Prostate gland (tissue), 2 donors: ENCODE measurements around the gene CAPZB. TPM values are rescaled to one million over a fixed set of nuclear protein-coding genes. Genes with fewer than 3 reads are reported as not detected.
A peak's percentile ranks its signal among the peaks of the same experiment; 100 is the strongest.

Experiments used
- DNase-seq: peaks from one replicate; pipeline ENCODE4 v3.0.0-alpha.2; 2019; ENCODE audit warnings: low spot score
- H3K27ac ChIP-seq, 2 donors: fragments of 200-600 bp; sonication (generic); 2 replicates each; pipeline ENCODE4 v1.5.1; 2017 to 2019
- H3K27me3 ChIP-seq: fragments of 200-600 bp; sonication (generic); replicated peaks from 2 replicates; pipeline ENCODE4 v1.5.1; 2019; ENCODE audit not compliant: insufficient read depth
- H3K36me3 ChIP-seq, 2 donors: fragments of 200-600 bp; sonication (generic); 1 replicate in 1 of 2; 2 replicates in 1 of 2; pipeline versions ENCODE4 v1.5.1 to v1.8.1; 2017 to 2019
- H3K4me1 ChIP-seq: fragments of 200-600 bp; sonication (generic); replicated peaks from 2 replicates; pipeline ENCODE4 v1.5.1; 2019
- H3K4me3 ChIP-seq, 2 donors: fragments of 200-600 bp; sonication (generic); 2 replicates each; pipeline ENCODE4 v1.5.1; 2017 to 2019
- H3K9me3 ChIP-seq: fragments of 200-600 bp; sonication (generic); 2 replicates; pipeline ENCODE4 v1.5.1; 2017
- CTCF ChIP-seq, 4 experiments: fragments of 200-600 bp in 2 of 4; fragments of 450-650 bp in 2 of 4; sonication (generic) in 2 of 4; IDR thresholded peaks; 1 replicate in 3 of 4; 2 replicates in 1 of 4; pipeline ENCODE4 v1.5.1; 2016 to 2019; ENCODE audit warnings: antibody characterized with exemption in 4 of 4, mild to moderate bottlenecking in 2 of 4, moderate library complexity in 2 of 4
- POLR2A ChIP-seq: fragments of 450-650 bp; IDR thresholded peaks from one replicate; pipeline ENCODE4 v1.6.1; 2016; ENCODE audit warnings: antibody characterized with exemption, mild to moderate bottlenecking
- POLR2AphosphoS5 ChIP-seq: sonication (generic); formaldehyde crosslinking; IDR thresholded peaks from one replicate; pipeline ENCODE4 v1.6.1; 2017; ENCODE audit warnings: antibody characterized with exemption
- WGBS: methylation state at CpG from one replicate; pipeline ENCODE4 v1.1.5; 2018; 5-methylcytosine and 5-hydroxymethylcytosine counted together
- intact Hi-C: fragments of 100-400 bp; cut with DNase I; formaldehyde crosslinking; loops from one replicate; pipeline ENCODE4 v1.14.2; 2022
- total RNA-seq, 2 donors: library from RNA; depleted of rRNA; stranded (reverse); fragments of >200 nt; gene quantifications; one replicate each; pipeline ENCODE4 v1.1.0, GENCODE V29; 2016

The CAPZB gene
- total RNA-seq, 2 donors from 2014 or later, result 139 to 150 TPM

GRCh38 chr1:19358710-19359109 is 126.6 kb downstream of the CAPZB start:
- TF ChIP-seq POLR2AphosphoS5, result no peak
- no peak for TF ChIP-seq CTCF (IDR thresholded peaks at IDR 0.05)
- no peak for TF ChIP-seq POLR2A

GRCh38 chr1:19357299-19357986 is 127.9 kb downstream of the CAPZB start:
- intact Hi-C loops, result no loop called here
- H3K9me3 ChIP-seq, result no peaks in the 10 kb centered on the region
- H3K4me3 ChIP-seq, result no peak overlapping the region
- TF ChIP-seq POLR2AphosphoS5 (no peak), POLR2A (no peak), CTCF (IDR thresholded peaks at IDR 0.05) (no peak)
- H3K27ac ChIP-seq, result no peak overlapping the region
- H3K36me3 ChIP-seq, result no peaks in the 10 kb centered on the region
- peaks cover 45% of the 10 kb centered on the region for H3K4me1 ChIP-seq
- WGBS, result 71% methylated on average over 13 of the region's 13 CpGs
- no peak for DNase-seq
- no peaks in the 10 kb centered on the region for H3K27me3 ChIP-seq

More at GRCh38 chr1:19358710-19359109, 126.6 kb downstream of the CAPZB start:
- WGBS, result 62% methylated on average over 8 of the region's 8 CpGs
- Histone ChIP-seq H3K27me3 (no peaks in the 10 kb centered on the region), H3K36me3 (no peaks in the 10 kb centered on the region), H3K27ac (peak overlapping the region in 1 of 2 donors; percentile 15), H3K4me3 (no peak overlapping the region), H3K9me3 (no peaks in the 10 kb centered on the region), H3K4me1 (peaks cover 47% of the 10 kb centered on the region)
- intact Hi-C loops, result no loop called here
- no peak for DNase-seq

- H3K9me3 ChIP-seq, result no peaks in the 10 kb centered on the region
- intact Hi-C loops, result no loop called here
- H3K27me3 ChIP-seq, result no peaks in the 10 kb centered on the region
- no peaks in the 10 kb centered on the region for H3K36me3 ChIP-seq
- DNase-seq, result no peak
- TF ChIP-seq POLR2A (no peak), POLR2AphosphoS5 (no peak), CTCF (IDR thresholded peaks at IDR 0.05) (no peak)
- no peak overlapping the region for H3K27ac ChIP-seq
- peaks cover 41% of the 10 kb centered on the region for H3K4me1 ChIP-seq
- no peak overlapping the region for H3K4me3 ChIP-seq
- WGBS, result 69% methylated on average over 3 of the region's 5 CpGs
Measured at GRCh38 chr1:19356266-19356665, 129.1 kb downstream of the CAPZB start.

- WGBS, result 27% methylated on average over 6 of the region's 6 CpGs
- H3K4me1 ChIP-seq, result peaks cover 30% of the 10 kb centered on the region
- peak overlapping the region; percentile 52 to 77 for H3K27ac ChIP-seq
- intact Hi-C loops, result no loop called here
- H3K36me3 ChIP-seq, result no peaks in the 10 kb centered on the region
- peak; percentile 80 for DNase-seq
- H3K9me3 ChIP-seq, result no peaks in the 10 kb centered on the region
- H3K4me3 ChIP-seq, result no peak overlapping the region
- TF ChIP-seq POLR2AphosphoS5 (peak; percentile 84), CTCF (IDR thresholded peaks at IDR 0.05) (no peak), POLR2A (no peak)
- no peaks in the 10 kb centered on the region for H3K27me3 ChIP-seq
Measured at GRCh38 chr1:19354531-19354981, 130.8 kb downstream of the CAPZB start.

GRCh38 chr1:19353596-19353995 is 131.7 kb downstream of the CAPZB start:
- no peak overlapping the region for H3K4me3 ChIP-seq
- intact Hi-C loops, result no loop called here
- WGBS, result 34% methylated on average over 7 of the region's 8 CpGs
- peaks cover 37% of the 10 kb centered on the region for H3K4me1 ChIP-seq
- H3K27me3 ChIP-seq, result no peaks in the 10 kb centered on the region
- DNase-seq, result no peak
- H3K9me3 ChIP-seq, result no peaks in the 10 kb centered on the region
- H3K27ac ChIP-seq, result peak overlapping the region; percentile 52 to 77
- TF ChIP-seq POLR2AphosphoS5, result no peak
- TF ChIP-seq CTCF (IDR thresholded peaks at IDR 0.05), result no peak
- no peak for TF ChIP-seq POLR2A
- H3K36me3 ChIP-seq, result no peaks in the 10 kb centered on the region
